ENCODE measurements around the gene CASZ1. TPM values are rescaled to one million over a fixed set of nuclear protein-coding genes. Genes with fewer than 3 reads are reported as not detected.

The CASZ1 gene
- total RNA-seq, 4 donors from 2014 or later = 0.88 to 6.8 (median 1.7) TPM

DNA sequence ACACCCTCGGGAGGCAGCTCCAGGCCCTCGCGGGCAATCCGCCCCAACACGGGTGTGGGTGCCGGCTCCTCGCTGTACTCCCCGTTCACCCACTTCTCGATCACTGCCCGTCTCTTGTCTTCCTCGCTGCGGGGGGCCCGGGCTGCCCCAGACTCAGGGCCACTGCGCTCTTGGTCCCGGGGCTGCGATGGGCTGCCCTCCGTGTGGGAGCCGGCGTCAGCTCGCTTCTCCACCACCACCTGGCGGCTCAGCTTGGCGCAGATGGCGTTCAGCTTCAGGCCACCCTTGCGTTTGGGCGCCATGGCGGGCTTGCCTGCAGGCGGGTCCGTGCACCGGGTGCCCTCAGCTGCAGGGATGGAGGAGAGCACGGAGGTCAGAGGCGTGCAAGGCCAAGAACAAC lies 131.2 kb downstream of the CASZ1 start:
- TF ChIP-seq, protein P1, sequence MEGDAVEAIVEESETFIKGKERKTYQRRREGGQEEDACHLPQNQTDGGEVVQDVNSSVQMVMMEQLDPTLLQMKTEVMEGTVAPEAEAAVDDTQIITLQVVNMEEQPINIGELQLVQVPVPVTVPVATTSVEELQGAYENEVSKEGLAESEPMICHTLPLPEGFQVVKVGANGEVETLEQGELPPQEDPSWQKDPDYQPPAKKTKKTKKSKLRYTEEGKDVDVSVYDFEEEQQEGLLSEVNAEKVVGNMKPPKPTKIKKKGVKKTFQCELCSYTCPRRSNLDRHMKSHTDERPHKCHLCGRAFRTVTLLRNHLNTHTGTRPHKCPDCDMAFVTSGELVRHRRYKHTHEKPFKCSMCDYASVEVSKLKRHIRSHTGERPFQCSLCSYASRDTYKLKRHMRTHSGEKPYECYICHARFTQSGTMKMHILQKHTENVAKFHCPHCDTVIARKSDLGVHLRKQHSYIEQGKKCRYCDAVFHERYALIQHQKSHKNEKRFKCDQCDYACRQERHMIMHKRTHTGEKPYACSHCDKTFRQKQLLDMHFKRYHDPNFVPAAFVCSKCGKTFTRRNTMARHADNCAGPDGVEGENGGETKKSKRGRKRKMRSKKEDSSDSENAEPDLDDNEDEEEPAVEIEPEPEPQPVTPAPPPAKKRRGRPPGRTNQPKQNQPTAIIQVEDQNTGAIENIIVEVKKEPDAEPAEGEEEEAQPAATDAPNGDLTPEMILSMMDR (IDR thresholded peaks at IDR 0.05; ENCODE audit: low read depth) = no peak

DNA sequence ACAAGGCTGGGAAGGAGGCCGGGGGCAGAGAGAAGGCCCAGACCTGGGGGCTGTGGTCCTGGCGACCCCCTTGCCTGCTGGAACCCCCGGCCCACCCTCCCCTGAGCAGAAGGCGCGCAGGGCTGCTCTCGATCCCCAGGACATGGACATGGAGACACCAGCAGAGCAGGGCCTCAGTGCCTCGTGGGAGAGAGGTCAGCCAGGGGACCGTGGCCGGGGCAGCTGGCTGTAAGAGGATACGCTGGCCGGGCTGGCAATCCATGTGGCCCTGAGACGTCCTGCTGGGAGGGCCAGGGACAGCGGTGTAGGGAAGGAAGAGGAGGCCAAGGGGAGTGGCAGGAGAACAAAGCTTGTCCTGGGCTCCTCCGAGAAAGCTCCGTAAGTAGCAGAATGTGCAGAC lies 132.2 kb downstream of the CASZ1 start:
- TF ChIP-seq, protein P1 (IDR thresholded peaks at IDR 0.05; ENCODE audit: low read depth) = no peak

DNA sequence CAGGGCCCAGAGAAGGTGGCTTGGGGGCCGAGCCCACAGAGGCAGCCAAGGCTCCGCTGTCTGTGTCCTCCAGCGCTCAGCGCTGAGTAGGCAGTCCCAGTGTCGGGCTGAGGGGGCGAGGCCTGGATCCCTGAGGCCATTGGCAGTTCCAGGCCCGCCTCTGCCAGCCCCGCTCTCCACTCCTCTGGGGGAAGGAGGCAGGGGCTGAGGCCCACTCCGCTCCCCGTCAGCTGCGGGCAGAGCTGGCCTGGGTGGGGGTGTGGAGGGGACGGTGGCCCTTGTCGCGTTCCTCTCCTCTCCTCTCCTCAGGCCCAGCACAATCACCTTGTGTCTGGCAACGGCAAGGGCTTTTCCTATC lies 132.8 kb downstream of the CASZ1 start:
- TF ChIP-seq, protein P1 (IDR thresholded peaks at IDR 0.05; ENCODE audit: low read depth) = no peak

DNA sequence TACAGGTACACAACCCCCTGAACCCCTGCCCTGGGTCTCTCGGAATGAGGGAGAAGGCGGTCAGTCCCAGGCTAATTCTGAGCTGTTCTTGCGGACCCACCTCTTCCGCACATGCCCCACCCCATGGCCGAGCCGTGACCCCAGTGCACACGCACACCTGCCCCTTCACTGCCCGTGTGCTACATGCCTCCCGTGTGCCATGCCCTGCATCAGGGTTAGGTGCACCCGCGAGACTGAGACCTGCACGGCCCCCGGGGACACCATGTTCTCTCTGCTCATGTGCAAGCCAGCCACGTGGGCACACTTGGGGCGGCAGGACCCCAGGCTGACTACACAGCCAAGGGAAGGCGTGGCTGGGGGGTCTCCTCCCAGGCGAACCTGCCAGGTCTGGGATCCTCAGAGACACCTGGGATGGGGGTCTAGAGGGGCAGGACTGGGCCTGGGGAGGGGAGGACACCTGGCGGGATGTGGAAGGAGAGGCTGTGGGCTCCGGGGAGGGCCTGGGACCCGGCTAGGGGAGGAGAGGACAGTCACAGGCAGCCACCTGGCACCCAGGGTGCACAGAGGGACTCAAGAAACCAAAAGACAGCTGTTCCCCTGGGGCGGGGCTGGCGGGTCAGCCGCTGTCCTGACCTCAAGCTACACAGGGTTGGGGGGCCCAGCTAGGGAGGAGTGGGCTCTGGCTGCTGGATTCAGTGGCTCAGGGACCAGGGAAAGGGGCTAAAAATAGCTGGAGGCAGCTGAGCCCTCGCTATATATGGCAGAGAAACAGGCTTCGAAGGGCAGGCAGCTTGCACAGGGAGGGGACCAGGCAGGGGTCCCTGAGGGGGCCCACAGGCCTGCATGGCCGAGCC lies 133.4 kb downstream of the CASZ1 start:
- TF ChIP-seq, protein P1 (IDR thresholded peaks at IDR 0.05; ENCODE audit: low read depth) = no peak

DNA sequence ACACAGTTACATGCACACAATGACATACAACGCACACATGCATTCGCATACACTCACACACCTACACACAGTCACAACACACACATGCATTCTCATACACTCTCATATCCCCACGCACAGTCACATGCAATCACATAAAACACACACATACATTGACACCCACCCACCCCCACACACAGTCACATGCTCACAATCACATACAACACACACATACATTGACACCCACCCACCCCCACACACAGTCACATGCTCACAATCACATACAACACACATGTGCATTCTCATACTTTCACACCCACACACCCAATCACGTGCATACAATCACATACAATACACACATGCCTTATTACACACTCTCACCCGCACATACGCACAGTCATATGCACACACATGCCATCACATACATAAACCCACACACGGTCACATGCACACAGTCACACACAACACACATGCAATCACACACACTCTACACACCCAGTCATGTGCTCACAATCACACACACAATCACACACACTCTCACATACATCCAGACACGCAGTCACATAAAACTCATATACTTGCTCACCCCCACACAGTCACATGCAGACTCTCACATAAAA lies 134.3 kb downstream of the CASZ1 start:
- TF ChIP-seq, protein P1 (IDR thresholded peaks at IDR 0.05; ENCODE audit: low read depth) = no peak

DNA sequence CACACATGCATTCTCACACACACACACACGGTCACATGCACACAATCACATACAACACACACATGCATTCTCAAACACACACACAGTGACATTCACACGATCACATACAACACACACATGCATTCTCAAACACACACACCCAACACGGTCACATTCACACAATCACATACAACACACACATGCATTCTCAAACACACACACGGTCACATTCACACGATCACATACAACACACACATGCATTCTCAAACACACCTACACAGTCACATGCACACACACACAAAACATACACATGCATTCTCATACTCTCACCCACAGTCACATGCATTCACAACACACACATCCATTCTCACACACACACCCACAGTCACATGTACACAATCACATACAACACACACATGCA lies 135.0 kb downstream of the CASZ1 start:
- TF ChIP-seq, protein P1 (IDR thresholded peaks at IDR 0.05; ENCODE audit: low read depth) = no peak

DNA sequence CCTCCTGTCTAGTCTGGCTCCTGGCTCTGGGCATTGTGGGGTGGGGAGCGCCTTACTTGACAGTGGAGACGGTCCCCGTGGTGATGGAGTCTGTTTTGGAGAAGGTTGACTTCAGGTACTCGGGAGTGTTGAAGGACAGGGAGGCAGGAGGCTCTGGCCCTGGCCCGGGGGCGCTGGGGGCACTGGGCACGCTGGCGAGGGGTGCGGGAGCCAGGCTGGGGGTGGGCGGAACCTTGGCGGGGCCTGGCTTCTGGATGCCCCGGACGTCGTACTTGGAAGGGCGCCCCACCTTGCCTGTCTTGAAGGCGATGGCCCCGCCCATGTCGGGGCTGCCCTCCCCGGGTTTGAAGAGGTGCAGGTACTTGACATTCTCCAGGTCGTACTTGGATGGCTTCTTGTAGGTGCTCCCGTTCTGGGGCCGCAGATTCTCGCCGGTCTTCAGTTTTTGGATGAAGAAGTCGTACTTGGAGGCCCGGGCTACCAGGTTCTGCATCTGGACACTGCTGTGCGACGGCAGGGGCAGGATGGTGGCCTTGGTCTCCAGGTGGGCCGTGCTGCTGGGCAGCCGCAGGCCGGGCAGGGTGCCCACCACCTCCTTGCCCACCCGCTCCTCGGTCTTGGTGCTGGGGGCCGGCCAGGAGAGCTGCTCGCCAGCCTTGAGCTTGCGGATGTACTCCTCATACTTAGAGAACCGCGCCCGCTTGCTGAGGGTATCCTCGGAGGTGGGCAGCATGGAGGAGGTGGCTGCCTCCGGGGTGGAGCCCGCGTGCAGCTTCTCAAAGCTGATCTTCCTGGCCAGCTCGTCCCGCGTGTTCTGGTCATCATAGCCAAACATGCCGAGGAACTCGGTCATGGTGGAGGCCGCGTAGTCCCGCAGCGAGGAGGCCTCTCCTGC lies 136.6 kb downstream of the CASZ1 start:
- TF ChIP-seq, protein P1 (IDR thresholded peaks at IDR 0.05; ENCODE audit: low read depth) = no peak
